Activated CD4-positive, alpha-beta T cell treated with anti-CD3 and anti-CD28 coated beads, Interleukin-2, amount 50 U/mL, for 48 hours (primary cell): Measurements from ENCODE around the gene FAHD2A.
"Not testable (repeated sequence)": the region's sequence is repeated elsewhere in the genome, so short reads cannot be mapped to it uniquely, and the experiment has no call there.

Experiments used
- DNase-seq, 2 experiments: peaks; one replicate each; pipeline ENCODE4 v3.0.0-alpha.2; 2020

Gene FAHD2A

GRCh38 chr2:95391641-95392310 is 10.7 kb upstream of the FAHD2A start:
- no peak for DNase-seq

GRCh38 chr2:95392320-95392719 is 10.2 kb upstream of the FAHD2A start:
- no peak for DNase-seq

GRCh38 chr2:95392730-95393455 is 9.6 kb upstream of the FAHD2A start:
- no peak for DNase-seq

GRCh38 chr2:95393901-95394300 is 8.6 kb upstream of the FAHD2A start:
- DNase-seq, result no peak

- DNase-seq, result no peak
These were observed 3.4 kb upstream of the FAHD2A start for GRCh38 chr2:95399061-95399460.

GRCh38 chr2:95401480-95401879 is 1.0 kb upstream of the FAHD2A start:
- DNase-seq, result no peak

- not testable (repeated sequence) for DNase-seq
These were observed 521 bp upstream of the FAHD2A start for GRCh38 chr2:95402004-95402369.

- DNase-seq, result peak; percentile 42 to 50
These were observed 755 bp downstream of the FAHD2A start for GRCh38 chr2:95403204-95403721.

- not testable (repeated sequence) for DNase-seq
These were observed 1.3 kb downstream of the FAHD2A start for GRCh38 chr2:95403824-95404223.

GRCh38 chr2:95404676-95405075 is 2.2 kb downstream of the FAHD2A start:
- DNase-seq, result not testable (repeated sequence)

GRCh38 chr2:95411239-95411638 is 8.7 kb downstream of the FAHD2A start:
- not testable (repeated sequence) for DNase-seq

- peak; percentile 72 to 77 for DNase-seq
These were observed 11.6 kb downstream of the FAHD2A start for GRCh38 chr2:95414015-95414594.

GRCh38 chr2:95415138-95415537 is 12.6 kb downstream of the FAHD2A start:
- not testable (repeated sequence) for DNase-seq

- not testable (repeated sequence) for DNase-seq
These were observed 13.1 kb downstream of the FAHD2A start for GRCh38 chr2:95415561-95415960.

- DNase-seq, result not testable (repeated sequence)
These were observed 24.8 kb downstream of the FAHD2A start for GRCh38 chr2:95427196-95427867.

GRCh38 chr2:95429748-95430467 is 27.4 kb downstream of the FAHD2A start:
- DNase-seq, result not testable (repeated sequence)

- DNase-seq, result not testable (repeated sequence)
These were observed 30.9 kb downstream of the FAHD2A start for GRCh38 chr2:95433373-95433772.

- DNase-seq, result not testable (repeated sequence)
These were observed 31.5 kb downstream of the FAHD2A start for GRCh38 chr2:95433973-95434372.

- DNase-seq, result not testable (repeated sequence)
These were observed 32.1 kb downstream of the FAHD2A start for GRCh38 chr2:95434507-95435076.

GRCh38 chr2:95435162-95435871 is 32.8 kb downstream of the FAHD2A start:
- not testable (repeated sequence) for DNase-seq

GRCh38 chr2:95435872-95436209 is 33.3 kb downstream of the FAHD2A start:
- DNase-seq, result not testable (repeated sequence)
